PC-3 (cell line): ENCODE data around the gene GTF2H1.

ENCODE experiments used
- CTCF ChIP-seq: fragments of 300-600 bp; sonication (generic); conservative IDR thresholded peaks from 2 replicates; pipeline ENCODE4 v1.5.1; 2017; ENCODE audit warnings: antibody characterized with exemption, low read depth, mild to moderate bottlenecking, low read length
- EZH2phosphoT487 ChIP-seq: fragments of 300-600 bp; sonication (generic); IDR thresholded peaks from 2 replicates; pipeline ENCODE4 v1.6.1; 2018; ENCODE audit warnings: mild to moderate bottlenecking, antibody characterized with exemption, low read length, borderline replicate concordance

GRCh38 chr11:18310800-18311340, 11.5 kb upstream of the GTF2H1 start:
- TF ChIP-seq CTCF = no peak
- TF ChIP-seq EZH2phosphoT487 = no peak
